DOHH2 (cell line): ENCODE data around the gene RPTOR.

Source experiments
- H3F3A ChIP-seq: fragments of 200-600 bp; sonication (generic), shearing (Covaris generic); 2 replicates; pipeline ENCODE4 v1.6.0; 2016; ENCODE audit warnings: antibody characterized with exemption, mild to moderate bottlenecking; ENCODE audit not compliant: control insufficient read depth, insufficient read depth
- H3K27ac ChIP-seq: fragments of 200-600 bp; sonication (generic); 2 replicates; pipeline ENCODE4 v1.5.1; 2014; ENCODE audit warnings: low read depth, mild to moderate bottlenecking, low read length, moderate library complexity
- H3K27me3 ChIP-seq: fragments of 200-600 bp; sonication (generic); 2 replicates; pipeline ENCODE4 v1.6.1; 2014; ENCODE audit warnings: mild to moderate bottlenecking, low read length, mixed read lengths; ENCODE audit not compliant: control insufficient read depth
- H3K36me3 ChIP-seq: fragments of 200-600 bp; sonication (generic); 2 replicates; pipeline ENCODE4 v1.6.1; 2014; ENCODE audit warnings: mild to moderate bottlenecking, low read length, moderate library complexity, mixed read lengths; ENCODE audit not compliant: control insufficient read depth
- H3K4me1 ChIP-seq: fragments of 200-600 bp; sonication (generic); 2 replicates; pipeline ENCODE4 v1.6.1; 2014; ENCODE audit warnings: mild to moderate bottlenecking, low read length, mixed read lengths; ENCODE audit not compliant: control insufficient read depth
- H3K4me2 ChIP-seq: fragments of 200-600 bp; sonication (generic); 2 replicates; pipeline ENCODE4 v1.6.0; 2014; ENCODE audit warnings: mild to moderate bottlenecking, low read length, moderate library complexity
- H3K4me3 ChIP-seq: fragments of 200-600 bp; sonication (generic); 2 replicates; pipeline ENCODE4 v1.5.1; 2014; ENCODE audit warnings: mild to moderate bottlenecking, low read length, mixed read lengths
- H3K79me2 ChIP-seq: fragments of 200-600 bp; sonication (generic); 2 replicates; pipeline ENCODE4 v1.6.1; 2014; ENCODE audit warnings: mild to moderate bottlenecking, low read length, mixed read lengths; ENCODE audit not compliant: control insufficient read depth
- H3K9me2 ChIP-seq: fragments of 200-600 bp; sonication (generic); replicated peaks from 2 replicates; pipeline ENCODE4 v1.6.1; 2014; ENCODE audit warnings: mild to moderate bottlenecking, low read length, mixed read lengths; ENCODE audit not compliant: control insufficient read depth
- H3K9me3 ChIP-seq: fragments of 200-600 bp; sonication (generic); 2 replicates; pipeline ENCODE4 v1.6.1; 2014; ENCODE audit warnings: antibody characterized with exemption, low read length, mixed read lengths; ENCODE audit not compliant: control insufficient read depth, insufficient read depth
- H4K20me1 ChIP-seq: fragments of 200-600 bp; sonication (generic); 2 replicates; pipeline ENCODE4 v1.6.0; 2014; ENCODE audit warnings: low read depth, mild to moderate bottlenecking, antibody characterized with exemption, low read length, moderate library complexity; ENCODE audit not compliant: control insufficient read depth, insufficient read depth
- EZH2phosphoT487 ChIP-seq: fragments of 200-600 bp; sonication (generic); IDR thresholded peaks from 2 replicates; pipeline ENCODE4 v1.6.1; 2017; ENCODE audit warnings: borderline replicate concordance, mild to moderate bottlenecking, antibody characterized with exemption, low read length, moderate library complexity, mixed read lengths
- TF ChIP-seq, protein P1 (sequence below): fragments of 200-600 bp; sonication (generic); IDR thresholded peaks from one replicate; pipeline ENCODE4 v1.5.1; 2014; ENCODE audit warnings: antibody characterized with exemption, mild to moderate bottlenecking, low read depth, low read length; ENCODE audit not compliant: poor library complexity, severe bottlenecking

Gene RPTOR

GRCh38 chr17:80758481-80759376, 214.1 kb downstream of the RPTOR start:
- peaks cover 80% of the 10 kb centered on the region for H3K4me1 ChIP-seq
- H3K4me3 ChIP-seq = peak overlapping the region; percentile 75
- peaks cover 23% of the 10 kb centered on the region for H3K79me2 ChIP-seq
- no peaks in the 10 kb centered on the region for H3K27me3 ChIP-seq
- H3K4me2 ChIP-seq = peak overlapping the region; percentile 95
- TF ChIP-seq, protein P1, sequence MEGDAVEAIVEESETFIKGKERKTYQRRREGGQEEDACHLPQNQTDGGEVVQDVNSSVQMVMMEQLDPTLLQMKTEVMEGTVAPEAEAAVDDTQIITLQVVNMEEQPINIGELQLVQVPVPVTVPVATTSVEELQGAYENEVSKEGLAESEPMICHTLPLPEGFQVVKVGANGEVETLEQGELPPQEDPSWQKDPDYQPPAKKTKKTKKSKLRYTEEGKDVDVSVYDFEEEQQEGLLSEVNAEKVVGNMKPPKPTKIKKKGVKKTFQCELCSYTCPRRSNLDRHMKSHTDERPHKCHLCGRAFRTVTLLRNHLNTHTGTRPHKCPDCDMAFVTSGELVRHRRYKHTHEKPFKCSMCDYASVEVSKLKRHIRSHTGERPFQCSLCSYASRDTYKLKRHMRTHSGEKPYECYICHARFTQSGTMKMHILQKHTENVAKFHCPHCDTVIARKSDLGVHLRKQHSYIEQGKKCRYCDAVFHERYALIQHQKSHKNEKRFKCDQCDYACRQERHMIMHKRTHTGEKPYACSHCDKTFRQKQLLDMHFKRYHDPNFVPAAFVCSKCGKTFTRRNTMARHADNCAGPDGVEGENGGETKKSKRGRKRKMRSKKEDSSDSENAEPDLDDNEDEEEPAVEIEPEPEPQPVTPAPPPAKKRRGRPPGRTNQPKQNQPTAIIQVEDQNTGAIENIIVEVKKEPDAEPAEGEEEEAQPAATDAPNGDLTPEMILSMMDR = no peak
- TF ChIP-seq EZH2phosphoT487 = no peak
- H3K9me2 ChIP-seq = no peaks in the 10 kb centered on the region
- no peaks in the 10 kb centered on the region for H3K9me3 ChIP-seq
- H3K27ac ChIP-seq = peak overlapping the region; percentile 99
- peaks cover 48% of the 10 kb centered on the region for H3F3A ChIP-seq
- peaks cover 45% of the 10 kb centered on the region for H3K36me3 ChIP-seq
- no peaks in the 10 kb centered on the region for H4K20me1 ChIP-seq

- peaks cover 49% of the 10 kb centered on the region for H3F3A ChIP-seq
- no peaks in the 10 kb centered on the region for H4K20me1 ChIP-seq
- peaks cover 39% of the 10 kb centered on the region for H3K36me3 ChIP-seq
- H3K9me2 ChIP-seq = no peaks in the 10 kb centered on the region
- peak overlapping the region; percentile 99 for H3K27ac ChIP-seq
- peaks cover 82% of the 10 kb centered on the region for H3K4me1 ChIP-seq
- peaks cover 23% of the 10 kb centered on the region for H3K79me2 ChIP-seq
- H3K4me3 ChIP-seq = peak overlapping the region; percentile 75
- peak overlapping the region; percentile 95 for H3K4me2 ChIP-seq
- no peaks in the 10 kb centered on the region for H3K9me3 ChIP-seq
- no peaks in the 10 kb centered on the region for H3K27me3 ChIP-seq
- no peak for TF ChIP-seq EZH2phosphoT487
- TF ChIP-seq, protein P1 = no peak
Measured at GRCh38 chr17:80759377-80759673, 214.7 kb downstream of the RPTOR start.

DNA sequence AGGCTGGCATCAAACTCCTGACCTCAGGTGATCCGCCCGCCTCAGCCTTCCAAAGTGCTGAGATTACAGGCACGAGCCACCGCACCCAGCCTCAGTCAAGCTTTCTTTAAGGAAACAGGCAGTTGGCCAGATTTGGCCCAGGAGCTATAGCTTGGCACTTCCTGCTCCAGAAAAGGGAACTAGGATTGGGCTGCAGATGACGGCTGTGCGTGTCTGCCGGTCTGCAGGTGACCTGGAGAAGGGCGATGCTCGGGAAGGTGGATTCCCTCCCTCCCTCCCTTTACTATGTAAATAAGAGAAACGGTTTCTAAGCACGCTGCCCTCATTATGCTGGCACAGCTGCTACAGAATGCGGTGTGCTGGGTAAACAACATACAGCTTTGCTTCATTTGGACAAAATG, 215.9 kb downstream of the RPTOR start:
- H3K9me2 ChIP-seq = no peaks in the 10 kb centered on the region
- peaks cover 80% of the 10 kb centered on the region for H3K4me1 ChIP-seq
- peaks cover 57% of the 10 kb centered on the region for H3F3A ChIP-seq
- H3K9me3 ChIP-seq = no peaks in the 10 kb centered on the region
- H3K79me2 ChIP-seq = peaks cover 23% of the 10 kb centered on the region
- peak overlapping the region; percentile 75 for H3K4me3 ChIP-seq
- peak overlapping the region; percentile 95 for H3K4me2 ChIP-seq
- H3K27me3 ChIP-seq = no peaks in the 10 kb centered on the region
- peaks cover 37% of the 10 kb centered on the region for H3K36me3 ChIP-seq
- H4K20me1 ChIP-seq = no peaks in the 10 kb centered on the region
- peak overlapping the region; percentile 99 for H3K27ac ChIP-seq
- no peak for TF ChIP-seq EZH2phosphoT487
- TF ChIP-seq, protein P1 = no peak
